Upper lobe of left lung (tissue), 6 donors: ENCODE measurements around the gene IL17RD. TPM values are rescaled to one million over a fixed set of nuclear protein-coding genes. Genes with fewer than 3 reads are reported as not detected.

Experiments used
- ATAC-seq, 2 donors: fragments of 200-7000 bp; cut with Tn5 transposase; one replicate each; pipeline ENCODE4 v1.9.1; 2022; ENCODE audit warnings: mild to moderate bottlenecking in 2 of 2, moderate library complexity in 2 of 2; ENCODE audit not compliant: low FRiP score in 2 of 2
- DNase-seq, 2 donors: peaks; one replicate each; pipeline ENCODE4 v3.0.0-alpha.2; 2019 to 2020
- H3K27ac ChIP-seq, 4 donors: fragments of 200-600 bp; sonication (generic); one replicate each; pipeline ENCODE4 v1.5.1; 2016 to 2019
- H3K27me3 ChIP-seq, 4 donors: fragments of 200-600 bp; sonication (generic); one replicate each; pipeline ENCODE4 v1.5.1; 2017 to 2019
- H3K36me3 ChIP-seq, 4 donors: fragments of 200-600 bp; sonication (generic); one replicate each; pipeline ENCODE4 v1.5.1; 2016 to 2019
- H3K4me1 ChIP-seq, 4 donors: fragments of 200-600 bp; sonication (generic); one replicate each; pipeline ENCODE4 v1.5.1; 2018 to 2019
- H3K4me3 ChIP-seq, 4 donors: fragments of 200-600 bp; sonication (generic); one replicate each; pipeline ENCODE4 v1.5.1; 2017 to 2019; ENCODE audit warnings: mild to moderate bottlenecking in 2 of 4, moderate library complexity in 1 of 4
- H3K9me3 ChIP-seq, 4 donors: fragments of 200-600 bp; sonication (generic); one replicate each; pipeline ENCODE4 v1.5.1; 2018 to 2019
- EP300 ChIP-seq, 4 donors: sonication (generic); formaldehyde crosslinking; IDR thresholded peaks; one replicate each; pipeline ENCODE4 v1.5.1; 2017; ENCODE audit warnings: antibody characterized with exemption in 4 of 4, control low read depth in 2 of 4
- POLR2A ChIP-seq, 4 donors: fragments of 450-650 bp; IDR thresholded peaks; one replicate each; pipeline ENCODE4 v1.5.1; 2016 to 2017; ENCODE audit warnings: antibody characterized with exemption in 4 of 4, mild to moderate bottlenecking in 2 of 4
- POLR2AphosphoS5 ChIP-seq, 2 donors: sonication (generic); formaldehyde crosslinking; IDR thresholded peaks; one replicate each; pipeline ENCODE4 v1.5.1; 2017; ENCODE audit warnings: antibody characterized with exemption in 2 of 2
- WGBS, 2 donors: methylation state at CpG; one replicate each; pipeline ENCODE4 v1.1.5; 2017 to 2018; 5-methylcytosine and 5-hydroxymethylcytosine counted together
- total RNA-seq, 6 donors: library from RNA; depleted of rRNA in 4 of 6; stranded (reverse); fragments of >200 nt in 4 of 6; gene quantifications; one replicate each; pipeline versions ENCODE4 v1.1.0 to v1.2.1, GENCODE V29; 2016 to 2021
- TF ChIP-seq, protein P1 (sequence below), 6 experiments: fragments of 450-650 bp in 4 of 6; fragments of 200-600 bp in 2 of 6; sonication (generic) in 2 of 6; IDR thresholded peaks; one replicate each; pipeline ENCODE4 v1.5.1; 2016 to 2019; ENCODE audit warnings: antibody characterized with exemption in 6 of 6
- donor health status: DM: no; HTN: no; CAD: no; lungs with moderate emphysema.
- donor health status: DM: no; HTN: yes; CAD: no; lungs with severe emphysema.

Gene IL17RD
- total RNA-seq, 6 donors from 2014 or later: under 0.01 to 2.7 (median 0.49) TPM

DNA sequence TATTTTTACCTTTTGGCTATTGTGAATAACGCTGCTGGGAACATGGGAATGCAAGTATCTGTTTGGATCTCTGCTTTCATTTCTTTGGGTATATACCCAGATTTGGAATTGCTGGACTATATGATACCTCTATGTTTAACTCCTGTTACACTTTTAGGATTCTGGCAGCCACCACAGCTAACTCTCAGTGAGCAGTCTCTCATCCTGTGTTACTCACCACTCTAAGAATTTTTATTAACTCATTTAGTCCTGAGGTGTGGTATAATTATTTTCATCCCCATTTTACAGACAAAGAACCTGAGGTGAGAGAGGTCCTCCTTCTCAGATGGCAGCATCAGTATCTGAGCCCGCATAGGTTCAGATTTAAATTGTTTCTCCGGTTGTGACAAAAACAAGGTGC is 103.6 kb downstream of the IL17RD start:
- ATAC-seq (no peak), DNase-seq (no peak)
- Histone ChIP-seq H3K36me3 (no peaks in the 10 kb centered on the region), H3K27ac (no peak overlapping the region), H3K4me3 (no peak overlapping the region), H3K9me3 (no peaks in the 10 kb centered on the region), H3K4me1 (peaks cover 0 to 14% (median 6%) of the 10 kb centered on the region in 4 donors), H3K27me3 (no peaks in the 10 kb centered on the region)
- WGBS, 2 donors: 94 to 95% methylated on average over 3 of the region's 3 CpGs
- no peak for TF ChIP-seq POLR2A (IDR thresholded peaks at IDR 0.05)
- no peak for TF ChIP-seq EP300 (IDR thresholded peaks at IDR 0.05)
- TF ChIP-seq POLR2AphosphoS5 (IDR thresholded peaks at IDR 0.05): no peak
- TF ChIP-seq, protein P1, sequence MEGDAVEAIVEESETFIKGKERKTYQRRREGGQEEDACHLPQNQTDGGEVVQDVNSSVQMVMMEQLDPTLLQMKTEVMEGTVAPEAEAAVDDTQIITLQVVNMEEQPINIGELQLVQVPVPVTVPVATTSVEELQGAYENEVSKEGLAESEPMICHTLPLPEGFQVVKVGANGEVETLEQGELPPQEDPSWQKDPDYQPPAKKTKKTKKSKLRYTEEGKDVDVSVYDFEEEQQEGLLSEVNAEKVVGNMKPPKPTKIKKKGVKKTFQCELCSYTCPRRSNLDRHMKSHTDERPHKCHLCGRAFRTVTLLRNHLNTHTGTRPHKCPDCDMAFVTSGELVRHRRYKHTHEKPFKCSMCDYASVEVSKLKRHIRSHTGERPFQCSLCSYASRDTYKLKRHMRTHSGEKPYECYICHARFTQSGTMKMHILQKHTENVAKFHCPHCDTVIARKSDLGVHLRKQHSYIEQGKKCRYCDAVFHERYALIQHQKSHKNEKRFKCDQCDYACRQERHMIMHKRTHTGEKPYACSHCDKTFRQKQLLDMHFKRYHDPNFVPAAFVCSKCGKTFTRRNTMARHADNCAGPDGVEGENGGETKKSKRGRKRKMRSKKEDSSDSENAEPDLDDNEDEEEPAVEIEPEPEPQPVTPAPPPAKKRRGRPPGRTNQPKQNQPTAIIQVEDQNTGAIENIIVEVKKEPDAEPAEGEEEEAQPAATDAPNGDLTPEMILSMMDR (IDR thresholded peaks at IDR 0.05): no peak

DNA sequence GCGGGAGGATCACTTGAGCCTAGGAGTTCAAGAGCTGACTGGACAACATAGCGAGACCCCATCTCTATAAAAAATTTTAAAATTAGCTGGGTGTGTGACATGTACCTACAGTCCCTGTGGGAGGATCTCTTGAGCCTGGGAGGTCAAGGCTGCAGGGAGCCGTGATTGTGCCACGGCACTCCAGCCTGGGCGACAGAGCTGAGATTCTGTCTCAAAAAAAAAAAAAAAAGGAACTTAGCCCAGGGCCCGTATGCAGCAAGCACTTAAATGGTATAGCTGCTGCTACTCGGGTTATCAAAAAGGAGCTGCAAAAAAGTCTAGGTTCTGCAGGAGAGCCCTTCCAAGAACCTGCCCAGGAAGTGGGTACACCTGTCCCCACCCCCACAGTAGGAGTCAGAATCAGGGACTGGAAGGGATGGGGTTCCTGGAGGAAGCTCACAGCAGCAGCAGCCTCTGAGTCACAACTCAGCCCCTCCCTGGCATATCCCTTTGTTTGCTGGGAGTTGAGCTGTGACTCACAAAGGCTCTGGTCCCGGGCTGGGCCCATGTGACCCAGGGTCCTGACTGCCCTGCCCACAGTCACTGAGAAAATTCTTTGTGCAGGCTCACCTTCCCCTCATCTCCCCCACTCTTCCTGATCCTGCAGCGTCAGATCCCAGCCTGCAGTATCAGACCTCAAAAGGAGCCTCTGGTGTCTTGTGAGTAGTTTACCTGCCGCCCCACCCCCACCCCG is 104.9 kb downstream of the IL17RD start, which contains the start of gene SPATA12:
Gene SPATA12, plus strand, starts transcription at position 576 of the 733 bp plus-strand sequence. CDS start 13,031 bp downstream, outside the sequence.
- H3K36me3 ChIP-seq: no peaks in the 10 kb centered on the region
- 62 to 69% methylated on average over 11 of the region's 11 CpGs for WGBS, 2 donors
- H3K9me3 ChIP-seq: no peaks in the 10 kb centered on the region
- H3K4me3 ChIP-seq: no peak within 1 kb of the TSS
- no peaks in the 10 kb centered on the region for H3K27me3 ChIP-seq
- TF ChIP-seq POLR2AphosphoS5 (IDR thresholded peaks at IDR 0.05) (no peak), POLR2A (IDR thresholded peaks at IDR 0.05) (peak in 1 of 4 donors; percentile 8)
- TF ChIP-seq, protein P1 (IDR thresholded peaks at IDR 0.05): no peak
- ATAC-seq: peak; percentile 89 to 96
- H3K27ac ChIP-seq: peak within 1 kb of the TSS in 3 of 4 donors; percentile 3 to 13 (median 10)
- peak in 1 of 2 donors; percentile 86 for DNase-seq
- H3K4me1 ChIP-seq: peaks cover 0 to 14% (median 6%) of the 10 kb centered on the region in 4 donors

DNA sequence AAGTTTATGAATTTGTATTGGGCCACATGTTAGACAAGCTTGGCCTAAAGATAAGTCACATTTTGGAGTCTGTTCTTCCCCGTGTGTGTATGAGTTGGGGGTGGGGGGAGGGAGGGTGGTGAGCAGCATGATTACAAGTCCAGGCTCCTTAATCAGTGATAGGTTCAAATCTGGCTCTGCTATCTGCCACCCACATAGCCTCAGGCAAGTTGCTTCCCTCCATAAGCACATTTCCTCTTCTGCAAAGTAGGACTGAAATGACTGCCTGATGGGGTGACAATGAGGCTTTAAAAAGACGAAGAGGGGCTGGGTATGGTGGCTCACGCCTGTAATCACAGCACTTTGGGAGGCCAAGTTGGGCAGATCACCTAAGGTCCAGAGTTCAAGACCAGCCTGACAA is 105.7 kb downstream of the IL17RD start:
- WGBS, 2 donors: 54 to 71% methylated on average over 3 of the region's 3 CpGs
- Histone ChIP-seq H3K27ac (no peak overlapping the region), H3K4me1 (peaks cover 0 to 14% (median 6%) of the 10 kb centered on the region in 4 donors), H3K27me3 (no peaks in the 10 kb centered on the region), H3K4me3 (no peak overlapping the region), H3K36me3 (no peaks in the 10 kb centered on the region), H3K9me3 (no peaks in the 10 kb centered on the region)
- no peak for DNase-seq
- no peak for ATAC-seq
- TF ChIP-seq, protein P1 (IDR thresholded peaks at IDR 0.05): no peak
- TF ChIP-seq POLR2A (IDR thresholded peaks at IDR 0.05) (no peak), POLR2AphosphoS5 (IDR thresholded peaks at IDR 0.05) (no peak), EP300 (IDR thresholded peaks at IDR 0.05) (no peak)

DNA sequence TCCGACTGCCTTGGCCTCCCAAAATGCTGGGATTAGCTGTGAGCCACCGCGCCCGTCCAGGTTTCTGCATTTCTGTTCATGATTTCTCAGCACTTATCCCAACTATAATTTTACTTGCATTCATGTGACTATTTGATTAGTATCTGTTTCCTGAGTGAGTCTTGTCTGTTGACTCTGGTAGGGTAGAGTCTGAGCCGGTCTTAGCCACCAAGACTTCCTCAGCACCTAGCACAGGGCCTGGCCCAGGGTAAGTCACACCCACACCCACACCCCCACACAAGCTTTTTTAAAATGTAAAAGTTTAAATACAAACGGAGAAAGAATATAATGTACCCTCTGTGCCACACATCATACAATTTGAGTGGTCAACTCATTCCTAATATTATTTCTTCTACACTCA is 107.8 kb downstream of the IL17RD start:
- ATAC-seq (no peak), DNase-seq (no peak)
- WGBS, 2 donors: 63 to 68% methylated on average over 6 of the region's 6 CpGs
- Histone ChIP-seq H3K4me1 (peaks cover 0 to 13% (median 4%) of the 10 kb centered on the region in 4 donors), H3K4me3 (no peak overlapping the region), H3K9me3 (no peaks in the 10 kb centered on the region), H3K27me3 (no peaks in the 10 kb centered on the region), H3K36me3 (no peaks in the 10 kb centered on the region), H3K27ac (no peak overlapping the region)
- TF ChIP-seq POLR2AphosphoS5 (IDR thresholded peaks at IDR 0.05): no peak
- TF ChIP-seq, protein P1 (IDR thresholded peaks at IDR 0.05): no peak
- no peak for TF ChIP-seq EP300 (IDR thresholded peaks at IDR 0.05)
- no peak for TF ChIP-seq POLR2A (IDR thresholded peaks at IDR 0.05)
